Hepatocyte (in vitro differentiated cells): ENCODE results near the gene PRDX6. TPM values are rescaled to one million over a fixed set of nuclear protein-coding genes. Genes with fewer than 3 reads are reported as not detected.

Experiments used
- DNase-seq: peaks from one replicate; pipeline ENCODE4 v3.0.0-alpha.2; 2016; ENCODE audit warnings: low spot score
- H2AFZ ChIP-seq: fragments of 200-600 bp; sonication (generic); 2 replicates; pipeline ENCODE4 v1.6.0; 2016; ENCODE audit warnings: antibody characterized with exemption, mild to moderate bottlenecking
- H3K27ac ChIP-seq: fragments of 200-600 bp; sonication (generic); 2 replicates; pipeline ENCODE4 v1.5.1; 2016; ENCODE audit warnings: mild to moderate bottlenecking
- H3K27me3 ChIP-seq: fragments of 200-600 bp; sonication (generic); 2 replicates; pipeline ENCODE4 v1.6.1; 2016
- H3K36me3 ChIP-seq: fragments of 200-600 bp; sonication (generic); replicated peaks from 2 replicates; pipeline ENCODE4 v1.5.1; 2016; ENCODE audit warnings: low read depth; ENCODE audit not compliant: insufficient read depth
- H3K4me1 ChIP-seq: fragments of 200-600 bp; sonication (generic); 2 replicates; pipeline ENCODE4 v1.5.1; 2016; ENCODE audit warnings: mild to moderate bottlenecking, moderate library complexity; ENCODE audit not compliant: insufficient read depth
- H3K4me2 ChIP-seq: fragments of 200-600 bp; sonication (generic); 2 replicates; pipeline ENCODE4 v1.6.0; 2016
- H3K4me3 ChIP-seq: fragments of 200-600 bp; sonication (generic); 2 replicates; pipeline ENCODE4 v1.5.1; 2016; ENCODE audit warnings: mild to moderate bottlenecking
- H3K79me2 ChIP-seq: fragments of 200-600 bp; sonication (generic); 2 replicates; pipeline ENCODE4 v1.6.0; 2017; ENCODE audit warnings: mild to moderate bottlenecking
- H3K9me2 ChIP-seq: fragments of 200-600 bp; sonication (generic); replicated peaks from 2 replicates; pipeline ENCODE4 v1.6.0; 2017; ENCODE audit warnings: mild to moderate bottlenecking; ENCODE audit not compliant: insufficient read depth
- H3K9me3 ChIP-seq: fragments of 200-600 bp; sonication (generic); 2 replicates; pipeline ENCODE4 v1.5.1; 2016; ENCODE audit warnings: low read depth, mild to moderate bottlenecking
- H4K20me1 ChIP-seq: fragments of 200-600 bp; sonication (generic); 2 replicates; pipeline ENCODE4 v1.6.0; 2016; ENCODE audit warnings: mild to moderate bottlenecking; ENCODE audit not compliant: insufficient read depth, poor library complexity, severe bottlenecking
- CTCF ChIP-seq: fragments of 200-600 bp; sonication (generic); IDR thresholded peaks from 2 replicates; pipeline ENCODE4 v1.5.1; 2016; ENCODE audit warnings: antibody characterized with exemption, mild to moderate bottlenecking; ENCODE audit not compliant: poor library complexity
- EZH2 ChIP-seq: fragments of 200-600 bp; sonication (generic); IDR thresholded peaks from 2 replicates; pipeline ENCODE4 v1.6.1; 2016; ENCODE audit warnings: antibody characterized with exemption, mild to moderate bottlenecking, borderline replicate concordance
- EZH2phosphoT487 ChIP-seq: fragments of 200-600 bp; sonication (generic); IDR thresholded peaks from one replicate; pipeline ENCODE4 v1.6.1; 2018; ENCODE audit warnings: antibody characterized with exemption, mild to moderate bottlenecking, low read depth, moderate library complexity; ENCODE audit not compliant: unreplicated experiment, severe bottlenecking
- WGBS: methylation state at CpG from one replicate; pipeline ENCODE4 v1.1.6; 2016; ENCODE audit warnings: low lambda C conversion rate; ENCODE audit errors: missing lambda C conversion rate; 5-methylcytosine and 5-hydroxymethylcytosine counted together
- polyA plus RNA-seq: library from polyadenylated mRNA; unstranded; fragments of >200 nt; fragmentation: Nextera tagmentation; extraction: Ambion mirVana; gene quantifications from 2 replicates; pipeline ENCODE4 v1.2.1, GENCODE V29; 2016
- total RNA-seq: library from RNA; depleted of rRNA; stranded (reverse); fragments of >200 nt; gene quantifications from 2 replicates; pipeline ENCODE4 v1.2.3, GENCODE V29; 2014

PRDX6 gene
- total and polyA plus RNA-seq, 2 experiments from 2014 or later, result 350 to 400 TPM

DNA sequence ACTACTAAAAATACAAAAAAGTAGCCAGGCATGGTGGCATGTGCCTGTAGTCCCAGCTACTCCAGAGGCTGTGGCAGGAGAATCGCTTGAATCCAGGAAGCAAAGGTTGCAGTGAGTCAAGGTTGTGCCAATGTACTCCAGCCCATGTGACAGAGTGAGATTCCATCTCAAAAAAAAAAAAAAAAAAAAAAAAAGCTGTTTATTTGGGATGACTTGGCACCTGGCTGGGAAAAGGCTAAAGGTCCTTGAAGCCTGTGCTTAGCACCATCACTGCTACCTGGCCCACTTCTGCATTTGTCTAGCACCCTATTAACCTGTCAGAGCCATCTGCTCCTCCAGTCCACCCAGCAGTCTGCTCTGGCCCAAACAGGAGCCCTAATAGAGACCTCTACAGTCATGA is 25.0 kb downstream of the PRDX6 start:
- Histone ChIP-seq H3K4me1 (peaks cover 7% of the 10 kb centered on the region), H2AFZ (no peak overlapping the region), H3K9me2 (no peaks in the 10 kb centered on the region), H3K4me2 (no peak overlapping the region), H3K27ac (no peak overlapping the region), H3K36me3 (no peaks in the 10 kb centered on the region), H4K20me1 (no peaks in the 10 kb centered on the region), H3K79me2 (no peaks in the 10 kb centered on the region), H3K9me3 (no peaks in the 10 kb centered on the region), H3K4me3 (no peak overlapping the region), H3K27me3 (no peaks in the 10 kb centered on the region)
- no peak for TF ChIP-seq EZH2phosphoT487
- no peak for TF ChIP-seq CTCF
- no peak for TF ChIP-seq EZH2
- WGBS, result 93% methylated on average over 1 of the region's 1 CpG
- no peak for DNase-seq

- Histone ChIP-seq H3K27me3 (no peaks in the 10 kb centered on the region), H3K79me2 (no peaks in the 10 kb centered on the region), H3K9me2 (no peaks in the 10 kb centered on the region), H4K20me1 (no peaks in the 10 kb centered on the region), H3K4me1 (peaks cover 13% of the 10 kb centered on the region), H3K9me3 (no peaks in the 10 kb centered on the region), H3K27ac (no peak overlapping the region), H3K36me3 (no peaks in the 10 kb centered on the region), H2AFZ (no peak overlapping the region), H3K4me2 (no peak overlapping the region), H3K4me3 (no peak overlapping the region)
- DNase-seq, result no peak
- 30% methylated on average over 4 of the region's 4 CpGs for WGBS
- TF ChIP-seq EZH2 (no peak), EZH2phosphoT487 (no peak), CTCF (no peak)
Measured at GRCh38 chr1:173503391-173503790, 26.3 kb downstream of the PRDX6 start.

GRCh38 chr1:173504268-173504667 is 27.1 kb downstream of the PRDX6 start:
- no peak overlapping the region for H3K4me2 ChIP-seq
- H3K9me2 ChIP-seq, result no peaks in the 10 kb centered on the region
- H3K79me2 ChIP-seq, result no peaks in the 10 kb centered on the region
- H3K9me3 ChIP-seq, result no peaks in the 10 kb centered on the region
- H3K27me3 ChIP-seq, result no peaks in the 10 kb centered on the region
- DNase-seq, result no peak
- no peak overlapping the region for H2AFZ ChIP-seq
- H4K20me1 ChIP-seq, result no peaks in the 10 kb centered on the region
- H3K4me3 ChIP-seq, result no peak overlapping the region
- H3K4me1 ChIP-seq, result peaks cover 13% of the 10 kb centered on the region
- TF ChIP-seq CTCF, result no peak
- TF ChIP-seq EZH2, result no peak
- no peak for TF ChIP-seq EZH2phosphoT487
- WGBS, result 86% methylated on average over 4 of the region's 4 CpGs
- H3K27ac ChIP-seq, result no peak overlapping the region
- no peaks in the 10 kb centered on the region for H3K36me3 ChIP-seq

GRCh38 chr1:173505391-173505790 is 28.3 kb downstream of the PRDX6 start:
- no peaks in the 10 kb centered on the region for H3K9me3 ChIP-seq
- no peaks in the 10 kb centered on the region for H4K20me1 ChIP-seq
- H3K4me2 ChIP-seq, result no peak overlapping the region
- H3K27me3 ChIP-seq, result no peaks in the 10 kb centered on the region
- TF ChIP-seq CTCF (no peak), EZH2 (no peak), EZH2phosphoT487 (no peak)
- H3K27ac ChIP-seq, result no peak overlapping the region
- H3K79me2 ChIP-seq, result no peaks in the 10 kb centered on the region
- H2AFZ ChIP-seq, result no peak overlapping the region
- no peaks in the 10 kb centered on the region for H3K36me3 ChIP-seq
- H3K4me3 ChIP-seq, result no peak overlapping the region
- no peak for DNase-seq
- H3K4me1 ChIP-seq, result peaks cover 13% of the 10 kb centered on the region
- H3K9me2 ChIP-seq, result no peaks in the 10 kb centered on the region
